GM10847 (cell line): ENCODE results near the gene TGIF1.

Experiments used
- POLR2A ChIP-seq: IDR thresholded peaks from 2 replicates; pipeline ENCODE4 v1.6.1; 2011; ENCODE audit not compliant: insufficient read length; ENCODE audit errors: extremely low read depth

TGIF1 gene

DNA sequence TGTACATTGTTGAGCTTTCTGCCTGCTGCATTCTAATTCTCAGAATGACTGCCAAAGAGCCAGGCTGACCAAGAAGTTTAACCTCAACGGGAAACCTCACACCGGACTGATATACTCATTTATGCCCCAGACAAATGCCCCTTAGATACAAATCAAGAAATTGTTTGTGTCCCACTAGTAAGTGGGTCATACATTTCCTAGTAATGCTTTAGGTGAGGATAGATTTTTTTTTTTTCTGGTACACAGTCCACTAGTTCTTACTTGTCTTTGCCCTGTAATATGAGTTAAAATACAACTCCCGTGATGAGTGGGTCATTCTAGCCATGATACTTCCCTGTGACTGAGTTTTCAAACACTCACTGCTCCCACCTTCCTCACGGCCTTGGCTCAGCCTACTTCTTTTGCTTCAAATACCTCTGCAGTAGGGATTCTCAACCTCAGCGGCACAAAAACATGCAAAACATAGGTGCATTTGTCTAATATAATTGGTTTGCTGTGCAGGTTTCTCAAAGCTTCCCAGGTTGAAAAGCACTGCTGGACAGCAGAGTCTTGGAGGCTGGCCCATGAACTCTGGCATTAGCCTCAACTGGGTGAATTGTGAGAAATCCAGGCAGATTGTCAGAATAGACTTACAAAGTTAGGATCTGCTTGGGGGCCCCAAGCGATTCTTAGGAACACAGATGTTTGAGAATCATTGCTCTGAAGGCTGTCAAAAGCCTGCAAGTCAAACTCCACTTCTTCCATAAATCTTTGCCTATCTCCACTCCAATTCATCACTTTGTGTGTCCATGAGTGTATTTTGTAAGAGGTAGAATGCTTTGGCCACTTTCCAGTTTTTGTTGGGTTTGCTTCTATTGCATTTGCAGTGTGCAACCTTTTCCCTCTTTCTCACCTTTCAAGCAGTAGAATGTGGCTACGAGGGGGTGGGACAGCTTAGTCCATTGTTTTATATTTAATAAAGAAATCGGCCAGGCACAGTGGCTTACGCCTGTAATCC is 35.5 kb downstream of the TGIF1 start:
- no peak for TF ChIP-seq POLR2A

DNA sequence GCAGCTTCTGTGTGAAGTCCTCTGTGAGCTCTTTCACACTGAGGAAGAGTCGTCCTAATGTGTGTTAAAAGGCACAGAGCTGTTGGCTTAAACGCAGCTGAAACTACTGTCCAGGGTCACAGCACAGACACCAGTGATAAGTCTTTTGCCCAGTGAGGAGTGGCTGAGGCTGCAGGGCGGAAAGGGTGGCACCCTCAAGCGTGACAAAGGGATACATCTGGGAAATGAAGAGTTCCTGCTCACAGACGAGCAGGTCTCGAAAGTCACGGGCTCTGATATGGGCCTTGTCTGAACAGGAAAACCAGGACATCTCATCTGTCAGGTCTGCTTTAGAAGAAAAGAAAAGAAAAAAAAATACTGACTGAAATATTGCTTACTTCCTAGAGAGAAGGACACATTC is 36.5 kb downstream of the TGIF1 start:
- no peak for TF ChIP-seq POLR2A

DNA sequence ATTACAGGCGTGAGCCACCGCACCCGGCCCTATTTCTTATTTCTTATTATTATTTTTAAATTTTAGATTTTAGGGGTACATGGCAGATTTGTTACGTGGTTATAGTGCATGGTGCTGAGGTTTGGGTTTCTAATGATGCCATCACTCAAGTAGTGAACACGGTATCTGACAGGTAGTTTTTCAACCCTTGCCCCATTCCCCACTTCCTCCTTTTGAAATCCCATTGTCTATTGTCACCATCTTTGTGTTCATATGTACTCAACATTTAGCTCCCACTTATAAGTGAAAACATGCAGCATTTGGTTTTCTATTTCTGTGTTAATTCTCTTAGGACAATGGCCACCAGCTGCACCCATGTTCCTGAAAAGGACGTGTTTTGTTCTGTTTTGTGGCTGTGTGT is 39.5 kb downstream of the TGIF1 start:
- no peak for TF ChIP-seq POLR2A

DNA sequence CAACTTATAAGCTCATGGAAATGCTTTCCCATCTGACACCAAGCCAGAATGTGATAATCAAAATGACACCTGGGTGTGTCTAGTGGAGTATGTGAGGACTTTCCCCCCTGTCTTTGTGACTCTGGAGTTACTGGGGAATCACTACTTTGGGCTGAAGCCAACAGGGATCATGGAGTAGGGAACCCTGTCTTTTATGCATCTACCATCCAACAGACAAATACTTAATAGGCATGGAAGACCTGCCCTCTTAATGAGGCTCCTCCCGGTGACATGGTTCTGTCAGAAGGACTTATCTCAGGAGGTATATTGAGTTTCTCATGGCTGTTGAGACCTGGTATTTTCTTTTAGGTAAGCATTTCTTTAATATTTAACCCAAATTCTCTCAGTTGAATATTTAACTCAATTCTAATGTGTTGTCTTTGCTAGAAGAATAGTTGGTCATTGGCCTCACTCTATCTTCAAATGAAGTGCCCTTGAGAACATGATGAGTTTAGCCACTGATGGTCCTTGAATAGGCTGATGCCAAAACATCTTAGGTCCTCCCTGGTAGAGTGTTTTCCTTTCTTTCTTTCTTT is 42.1 kb downstream of the TGIF1 start:
- TF ChIP-seq POLR2A, result no peak

DNA sequence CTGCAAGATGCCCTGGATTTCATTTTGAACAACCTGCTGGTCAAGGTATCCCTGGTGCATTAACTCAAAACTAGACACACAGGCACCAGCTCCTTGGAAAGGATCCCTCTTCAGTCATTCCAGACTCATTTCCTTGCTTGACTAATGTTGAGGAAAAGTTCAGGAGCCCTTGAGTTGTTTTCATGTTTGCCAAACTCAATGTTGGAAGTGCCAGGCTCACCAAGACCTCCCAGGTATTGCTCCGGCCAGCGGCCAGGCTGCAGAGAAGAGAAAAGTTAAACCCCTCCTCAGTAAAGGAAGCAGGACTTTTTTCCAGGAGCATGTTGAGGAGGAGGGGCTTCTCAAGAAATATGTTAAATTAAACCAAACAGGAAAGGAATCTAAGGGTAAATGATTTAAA is 42.7 kb downstream of the TGIF1 start:
- TF ChIP-seq POLR2A, result no peak

DNA sequence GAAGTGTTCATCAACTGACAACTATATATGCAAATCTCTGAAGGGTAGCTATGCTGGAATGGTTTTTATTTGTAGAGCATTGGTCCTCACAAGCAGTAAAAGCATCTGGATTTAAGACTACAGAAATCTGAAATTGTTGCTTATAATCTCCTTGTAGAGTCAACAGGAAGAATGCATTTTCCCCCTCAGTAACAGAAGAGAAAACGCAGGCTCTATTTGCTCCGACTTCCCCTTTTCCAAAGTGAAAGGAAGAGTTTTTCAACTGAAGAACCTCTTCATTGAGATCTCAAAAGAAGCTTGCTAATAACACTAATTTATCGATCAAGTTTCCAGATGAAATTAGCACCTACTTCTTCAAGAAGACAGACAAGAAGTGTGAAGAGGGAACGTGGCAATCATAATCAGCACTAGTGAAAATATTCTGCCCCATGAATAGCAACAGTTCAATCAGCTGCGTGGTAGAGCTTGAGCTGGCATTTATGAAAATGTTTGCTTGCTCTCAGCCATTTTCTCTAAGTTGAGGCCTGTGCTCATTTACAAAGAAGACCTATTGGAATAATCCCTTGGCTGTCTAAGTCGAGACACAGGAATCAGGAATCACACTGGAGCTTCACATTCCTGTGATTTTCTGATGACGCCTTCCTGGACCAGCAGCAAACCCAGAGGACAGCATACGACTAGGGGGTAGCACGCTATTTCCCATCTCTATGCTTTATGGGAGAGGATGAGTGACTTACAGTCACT is 43.7 kb downstream of the TGIF1 start:
- no peak for TF ChIP-seq POLR2A

DNA sequence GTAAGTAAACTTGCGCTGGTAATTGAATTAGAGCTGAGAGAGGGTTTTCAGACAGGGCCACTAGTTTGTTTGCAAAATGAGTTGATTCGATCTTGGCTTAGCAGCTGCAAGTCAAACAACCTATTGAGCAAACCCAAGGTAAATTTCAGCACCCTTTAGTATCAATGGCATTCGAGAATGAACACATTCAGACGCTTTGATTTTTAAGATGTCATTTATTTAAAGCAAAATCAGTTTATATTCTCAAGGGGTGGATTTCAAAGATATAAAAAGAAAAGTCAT is 44.2 kb downstream of the TGIF1 start:
- no peak for TF ChIP-seq POLR2A

DNA sequence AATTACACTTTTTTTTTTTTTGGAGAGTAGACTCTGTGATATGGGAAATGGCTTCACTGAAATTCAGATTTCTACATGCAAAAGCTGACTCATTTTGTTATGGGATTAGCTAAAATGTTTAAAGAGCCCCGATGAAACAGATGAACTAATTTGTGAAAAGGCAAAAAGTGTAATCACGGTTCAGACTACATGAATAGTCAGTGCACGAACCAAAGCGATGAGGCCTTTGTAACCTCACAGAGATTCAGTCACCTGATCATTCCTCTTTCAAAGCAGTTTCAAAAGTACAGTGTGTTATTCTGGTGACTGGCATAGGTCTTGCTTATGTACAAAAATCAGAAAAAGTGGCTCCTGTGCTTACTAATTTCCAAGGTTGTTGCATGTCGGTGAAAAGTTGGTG is 44.6 kb downstream of the TGIF1 start:
- no peak for TF ChIP-seq POLR2A

DNA sequence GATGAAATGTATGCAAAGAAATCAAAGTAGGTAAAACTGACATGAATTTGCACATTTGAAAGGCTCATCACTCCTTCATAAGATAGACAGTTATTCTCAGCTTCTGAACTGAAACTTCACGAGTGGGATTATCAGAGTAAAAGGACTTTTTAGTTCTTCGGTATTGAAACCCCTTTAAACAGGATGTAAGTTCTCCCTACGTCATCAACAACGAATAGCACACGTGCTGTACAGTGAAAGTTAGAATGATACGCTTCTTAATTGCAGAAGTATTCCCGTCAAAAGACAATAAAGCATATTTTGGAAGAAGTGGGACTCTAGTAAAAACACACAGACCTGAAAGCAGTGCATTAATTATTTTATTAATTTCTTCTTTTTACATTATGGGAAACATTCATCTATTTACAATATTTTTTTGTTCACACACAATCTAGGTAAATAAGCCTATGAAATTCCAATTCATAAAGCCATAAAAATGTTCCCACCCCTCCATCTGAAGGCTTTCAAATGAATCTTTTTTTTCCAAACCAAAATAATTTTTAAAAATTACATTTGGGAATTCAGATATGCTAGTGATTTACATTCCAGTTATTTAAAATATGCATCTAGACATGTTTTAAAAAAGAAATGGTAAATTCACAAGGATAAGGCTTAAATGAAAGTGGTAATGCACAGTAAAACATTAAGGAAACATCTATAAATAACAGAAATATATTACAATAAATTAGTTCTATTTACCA is 45.9 kb downstream of the TGIF1 start:
- TF ChIP-seq POLR2A, result no peak

DNA sequence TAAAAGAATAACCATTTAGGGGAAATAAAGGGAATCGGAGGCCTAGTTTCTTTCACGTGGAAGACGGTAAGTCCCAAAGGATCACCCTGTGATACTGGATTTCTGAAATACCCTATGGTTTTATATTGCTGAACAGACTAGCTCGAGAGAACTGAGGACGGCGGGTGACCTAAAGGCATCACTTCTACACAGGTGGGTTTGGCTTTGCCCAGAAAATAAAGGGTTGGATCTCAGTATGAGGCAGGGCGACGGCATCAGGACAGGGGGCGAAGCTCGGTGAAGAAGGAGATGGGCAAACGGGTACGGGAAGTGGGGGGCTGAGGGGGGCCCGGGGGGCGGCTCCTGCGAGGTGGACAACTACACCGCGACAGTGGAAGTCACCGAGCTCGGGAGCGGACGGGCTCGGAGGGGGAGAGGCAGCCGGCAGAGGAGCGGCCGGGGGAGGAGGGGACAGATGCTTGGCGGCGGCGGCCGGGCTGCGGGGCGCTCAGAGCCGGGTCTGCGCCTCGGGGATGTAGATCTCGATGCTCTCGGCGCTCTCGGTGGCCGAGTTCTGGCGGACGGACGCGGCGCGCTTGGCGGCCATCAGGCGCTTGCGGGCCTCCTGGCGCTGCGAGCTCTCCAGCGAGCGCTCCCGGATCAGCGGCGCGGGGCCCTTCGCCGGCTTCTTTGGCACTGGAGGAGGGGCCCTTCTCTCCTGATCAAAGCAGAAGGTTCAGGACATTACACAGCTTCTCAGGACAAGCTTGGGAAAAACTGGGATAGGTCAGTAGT is 48.9 kb downstream of the TGIF1 start:
- no peak for TF ChIP-seq POLR2A

DNA sequence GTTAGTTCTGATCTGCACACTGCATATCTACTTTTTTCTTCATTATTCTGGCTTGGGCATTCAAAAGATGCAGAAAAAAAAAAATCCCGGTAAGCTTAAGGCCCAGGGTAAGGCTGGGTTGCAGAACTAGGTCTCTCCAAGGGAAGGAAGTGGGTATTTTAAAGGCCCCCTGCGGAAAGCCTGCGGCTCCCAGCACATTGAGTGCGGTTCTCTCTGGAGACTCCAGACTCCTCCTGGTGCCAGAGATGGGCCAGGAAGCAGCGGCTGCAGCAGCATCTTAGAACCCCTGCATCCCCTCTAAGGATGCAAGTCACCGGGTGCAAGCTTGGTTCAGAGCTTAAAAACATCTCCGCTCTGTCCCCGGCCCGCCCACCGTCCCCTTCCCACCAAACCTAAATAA is 49.5 kb downstream of the TGIF1 start:
- TF ChIP-seq POLR2A, result no peak

DNA sequence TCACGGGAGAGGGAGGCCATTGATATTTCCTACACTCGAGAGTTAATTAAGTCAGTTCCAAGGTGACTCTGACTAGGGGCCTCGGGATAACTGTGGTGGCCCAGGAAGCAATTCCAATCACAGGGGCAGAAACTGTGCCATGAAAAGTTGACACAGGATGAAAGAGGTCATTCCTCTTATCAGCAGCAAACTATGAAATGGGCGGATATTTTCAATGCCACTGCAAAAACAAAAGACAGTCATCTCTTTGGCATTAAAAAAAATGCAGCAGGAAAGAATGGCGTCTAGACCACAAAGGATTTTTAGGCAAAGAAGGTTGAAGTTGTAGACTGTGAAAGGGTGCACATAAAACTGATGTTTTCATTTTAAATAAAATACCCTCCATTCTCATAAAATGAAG is 50.0 kb downstream of the TGIF1 start:
- TF ChIP-seq POLR2A, result no peak

DNA sequence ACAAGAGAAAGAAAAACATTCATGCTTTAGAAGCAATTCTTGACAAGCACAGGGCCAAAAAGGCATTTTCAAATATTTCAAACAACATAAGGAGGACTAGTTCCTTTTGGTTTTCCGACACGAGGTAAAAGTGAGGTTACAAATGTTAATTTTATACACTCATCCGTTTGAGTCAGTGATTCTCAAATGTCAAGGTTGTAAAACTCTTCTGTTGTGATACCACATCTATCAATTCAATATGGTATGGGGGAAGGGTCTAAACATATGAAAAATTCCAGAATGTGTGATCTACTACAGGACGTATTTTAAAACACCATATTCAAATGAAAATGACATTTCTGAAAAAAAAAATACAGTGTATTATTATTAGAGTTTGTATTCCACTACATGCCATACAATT is 52.7 kb downstream of the TGIF1 start:
- TF ChIP-seq POLR2A, result no peak

DNA sequence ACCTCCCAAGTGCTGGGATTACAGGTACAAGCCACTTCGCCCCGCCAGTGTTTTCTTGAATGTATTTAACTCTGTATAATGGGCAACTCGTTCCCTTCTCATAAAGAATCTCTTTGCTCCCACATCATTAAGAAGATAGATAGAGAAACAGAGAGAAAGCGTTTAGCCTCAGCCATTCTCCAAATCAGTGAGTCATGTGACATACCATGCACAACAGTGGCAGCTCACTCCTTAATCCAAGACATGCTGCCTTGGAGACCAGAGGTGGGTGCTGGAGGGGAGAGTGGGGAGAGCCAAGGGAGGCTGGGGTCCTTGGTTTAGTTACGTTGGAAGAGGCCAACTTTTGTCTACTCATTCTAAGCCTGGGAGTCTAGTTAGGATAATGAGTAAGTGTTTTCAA is 54.7 kb downstream of the TGIF1 start:
- no peak for TF ChIP-seq POLR2A
